Activated CD4-positive, alpha-beta T cell treated with anti-CD3 and anti-CD28 coated beads, Interleukin-2, amount 10 ng/mL, durations not matched to agents 24 days and 14 days (primary cell): Measurements from ENCODE around the gene VWA8. TPM values are rescaled to one million over a fixed set of nuclear protein-coding genes. Genes with fewer than 3 reads are reported as not detected.

ENCODE experiments used
- DNase-seq: peaks from one replicate; pipeline ENCODE4 v3.0.0; 2022
- H3K27ac Mint-ChIP-seq: one replicate; pipeline ENCODE4 v1.8.0; 2022; ENCODE audit warnings: mild to moderate bottlenecking, mixed read lengths
- H3K27me3 Mint-ChIP-seq: one replicate; pipeline ENCODE4 v1.8.0; 2022; ENCODE audit warnings: mixed read lengths
- H3K36me3 Mint-ChIP-seq: one replicate; pipeline ENCODE4 v1.8.0; 2022; ENCODE audit warnings: low read depth, mild to moderate bottlenecking, mixed read lengths
- H3K4me1 Mint-ChIP-seq: one replicate; pipeline ENCODE4 v1.8.0; 2021; ENCODE audit warnings: mixed read lengths
- H3K4me3 Mint-ChIP-seq: one replicate; pipeline ENCODE4 v1.8.0; 2022; ENCODE audit warnings: mild to moderate bottlenecking, moderate library complexity, mixed read lengths
- H3K9me3 Mint-ChIP-seq: one replicate; pipeline ENCODE4 v1.8.0; 2021; ENCODE audit warnings: mixed read lengths
- intact Hi-C: fragments of 100-400 bp; cut with micrococcal nuclease; formaldehyde crosslinking; loops from one replicate; pipeline ENCODE4 v1.15.1; 2023
- total RNA-seq: library from RNA; stranded (reverse); gene quantifications from 2 replicates; pipeline ENCODE4 v1.2.3, GENCODE V29; 2022

Gene VWA8
- total RNA-seq, 1 donor from 2014 or later: 28.4 TPM

- Mint-ChIP-seq H3K27me3 (no peaks in the 10 kb centered on the region), H3K9me3 (no peaks in the 10 kb centered on the region), H3K27ac (no peak overlapping the region), H3K4me3 (no peak overlapping the region), H3K36me3 (peaks cover 10% of the 10 kb centered on the region), H3K4me1 (peaks cover 6% of the 10 kb centered on the region)
- no peak for DNase-seq
- intact Hi-C loops: no loop called here
Measured at GRCh38 chr13:41565216-41565615, 395.7 kb downstream of the VWA8 start.

GRCh38 chr13:41563984-41564365 lies 396.9 kb downstream of the VWA8 start:
- H3K27ac Mint-ChIP-seq: no peak overlapping the region
- H3K36me3 Mint-ChIP-seq: peaks cover 7% of the 10 kb centered on the region
- H3K27me3 Mint-ChIP-seq: no peaks in the 10 kb centered on the region
- H3K4me3 Mint-ChIP-seq: no peak overlapping the region
- H3K9me3 Mint-ChIP-seq: no peaks in the 10 kb centered on the region
- DNase-seq: no peak
- intact Hi-C loops: no loop called here
- peaks cover 3% of the 10 kb centered on the region for H3K4me1 Mint-ChIP-seq

GRCh38 chr13:41563341-41563983 lies 397.4 kb downstream of the VWA8 start:
- peaks cover 5% of the 10 kb centered on the region for H3K36me3 Mint-ChIP-seq
- H3K4me3 Mint-ChIP-seq: no peak overlapping the region
- peaks cover 3% of the 10 kb centered on the region for H3K4me1 Mint-ChIP-seq

GRCh38 chr13:41562541-41563178 lies 398.2 kb downstream of the VWA8 start:
- Mint-ChIP-seq H3K27me3 (no peaks in the 10 kb centered on the region), H3K9me3 (no peaks in the 10 kb centered on the region), H3K4me3 (no peak overlapping the region), H3K27ac (no peak overlapping the region), H3K4me1 (peaks cover 3% of the 10 kb centered on the region), H3K36me3 (no peaks in the 10 kb centered on the region)
- intact Hi-C loops: no loop called here
- no peak for DNase-seq

More at GRCh38 chr13:41563341-41563983, 397.4 kb downstream of the VWA8 start:
- Mint-ChIP-seq H3K27me3 (no peaks in the 10 kb centered on the region), H3K9me3 (no peaks in the 10 kb centered on the region), H3K27ac (no peak overlapping the region)
- intact Hi-C loops: no loop called here
- DNase-seq: no peak

GRCh38 chr13:41562083-41562482 lies 398.8 kb downstream of the VWA8 start:
- intact Hi-C loops: no loop called here
- no peak for DNase-seq
- Mint-ChIP-seq H3K9me3 (no peaks in the 10 kb centered on the region), H3K4me3 (no peak overlapping the region), H3K4me1 (peaks cover 3% of the 10 kb centered on the region), H3K27me3 (no peaks in the 10 kb centered on the region), H3K27ac (no peak overlapping the region), H3K36me3 (no peaks in the 10 kb centered on the region)

- Mint-ChIP-seq H3K27ac (no peak overlapping the region), H3K4me3 (no peak overlapping the region), H3K4me1 (peaks cover 3% of the 10 kb centered on the region), H3K36me3 (no peaks in the 10 kb centered on the region), H3K9me3 (no peaks in the 10 kb centered on the region), H3K27me3 (no peaks in the 10 kb centered on the region)
- DNase-seq: no peak
- intact Hi-C loops: no loop called here
Measured at GRCh38 chr13:41561170-41561569, 399.7 kb downstream of the VWA8 start.

- no peak overlapping the region for H3K4me3 Mint-ChIP-seq
- H3K27me3 Mint-ChIP-seq: no peaks in the 10 kb centered on the region
- no peaks in the 10 kb centered on the region for H3K36me3 Mint-ChIP-seq
- peaks cover 15% of the 10 kb centered on the region for H3K4me1 Mint-ChIP-seq
- intact Hi-C loops: no loop called here
- H3K9me3 Mint-ChIP-seq: no peaks in the 10 kb centered on the region
- no peak overlapping the region for H3K27ac Mint-ChIP-seq
- DNase-seq: no peak
Measured at GRCh38 chr13:41558781-41559560, 401.9 kb downstream of the VWA8 start.

- no peak overlapping the region for H3K27ac Mint-ChIP-seq
- intact Hi-C loops: no loop called here
- no peak overlapping the region for H3K4me3 Mint-ChIP-seq
- DNase-seq: no peak
- peaks cover 15% of the 10 kb centered on the region for H3K4me1 Mint-ChIP-seq
- H3K9me3 Mint-ChIP-seq: no peaks in the 10 kb centered on the region
- H3K27me3 Mint-ChIP-seq: no peaks in the 10 kb centered on the region
- no peaks in the 10 kb centered on the region for H3K36me3 Mint-ChIP-seq
Measured at GRCh38 chr13:41557719-41558118, 403.2 kb downstream of the VWA8 start.

GRCh38 chr13:41554626-41555386 lies 406.1 kb downstream of the VWA8 start:
- H3K9me3 Mint-ChIP-seq: no peaks in the 10 kb centered on the region
- H3K27ac Mint-ChIP-seq: peak overlapping the region; percentile 25
- intact Hi-C loops: loop anchor here (1.0 to 2.0 kb wide), 2 partner anchors 62 to 96 kb away; no protein-coding TSS in a partner anchor
- H3K36me3 Mint-ChIP-seq: no peaks in the 10 kb centered on the region
- DNase-seq: peak; percentile 67
- peaks cover 15% of the 10 kb centered on the region for H3K4me1 Mint-ChIP-seq
- no peaks in the 10 kb centered on the region for H3K27me3 Mint-ChIP-seq
- peak overlapping the region; percentile 31 for H3K4me3 Mint-ChIP-seq

- Mint-ChIP-seq H3K27ac (peak overlapping the region; percentile 25), H3K27me3 (no peaks in the 10 kb centered on the region), H3K9me3 (no peaks in the 10 kb centered on the region), H3K4me3 (peak overlapping the region; percentile 31), H3K36me3 (no peaks in the 10 kb centered on the region), H3K4me1 (peaks cover 15% of the 10 kb centered on the region)
- no peak for DNase-seq
- intact Hi-C loops: loop anchor here (1.0 to 2.0 kb wide), 2 partner anchors 61 to 95 kb away; no protein-coding TSS in a partner anchor
Measured at GRCh38 chr13:41554180-41554579, 406.7 kb downstream of the VWA8 start.

- H3K4me3 Mint-ChIP-seq: no peak overlapping the region
- peaks cover 18% of the 10 kb centered on the region for H3K4me1 Mint-ChIP-seq
- intact Hi-C loops: no loop called here
- no peak overlapping the region for H3K27ac Mint-ChIP-seq
- no peak for DNase-seq
- H3K9me3 Mint-ChIP-seq: no peaks in the 10 kb centered on the region
- H3K27me3 Mint-ChIP-seq: no peaks in the 10 kb centered on the region
- H3K36me3 Mint-ChIP-seq: no peaks in the 10 kb centered on the region
Measured at GRCh38 chr13:41552031-41552430, 408.9 kb downstream of the VWA8 start.

- H3K36me3 Mint-ChIP-seq: no peaks in the 10 kb centered on the region
- no peak overlapping the region for H3K27ac Mint-ChIP-seq
- intact Hi-C loops: no loop called here
- no peaks in the 10 kb centered on the region for H3K9me3 Mint-ChIP-seq
- H3K27me3 Mint-ChIP-seq: no peaks in the 10 kb centered on the region
- no peak for DNase-seq
- H3K4me3 Mint-ChIP-seq: no peak overlapping the region
- H3K4me1 Mint-ChIP-seq: peaks cover 33% of the 10 kb centered on the region
Measured at GRCh38 chr13:41550276-41550675, 410.6 kb downstream of the VWA8 start.

- H3K4me3 Mint-ChIP-seq: no peak overlapping the region
- intact Hi-C loops: no loop called here
- H3K4me1 Mint-ChIP-seq: peaks cover 30% of the 10 kb centered on the region
- DNase-seq: no peak
- H3K9me3 Mint-ChIP-seq: no peaks in the 10 kb centered on the region
- H3K36me3 Mint-ChIP-seq: no peaks in the 10 kb centered on the region
- no peak overlapping the region for H3K27ac Mint-ChIP-seq
- H3K27me3 Mint-ChIP-seq: no peaks in the 10 kb centered on the region
Measured at GRCh38 chr13:41549491-41549890, 411.4 kb downstream of the VWA8 start.
